ENCODE measurements around the gene TGFA.

The TGFA gene

DNA sequence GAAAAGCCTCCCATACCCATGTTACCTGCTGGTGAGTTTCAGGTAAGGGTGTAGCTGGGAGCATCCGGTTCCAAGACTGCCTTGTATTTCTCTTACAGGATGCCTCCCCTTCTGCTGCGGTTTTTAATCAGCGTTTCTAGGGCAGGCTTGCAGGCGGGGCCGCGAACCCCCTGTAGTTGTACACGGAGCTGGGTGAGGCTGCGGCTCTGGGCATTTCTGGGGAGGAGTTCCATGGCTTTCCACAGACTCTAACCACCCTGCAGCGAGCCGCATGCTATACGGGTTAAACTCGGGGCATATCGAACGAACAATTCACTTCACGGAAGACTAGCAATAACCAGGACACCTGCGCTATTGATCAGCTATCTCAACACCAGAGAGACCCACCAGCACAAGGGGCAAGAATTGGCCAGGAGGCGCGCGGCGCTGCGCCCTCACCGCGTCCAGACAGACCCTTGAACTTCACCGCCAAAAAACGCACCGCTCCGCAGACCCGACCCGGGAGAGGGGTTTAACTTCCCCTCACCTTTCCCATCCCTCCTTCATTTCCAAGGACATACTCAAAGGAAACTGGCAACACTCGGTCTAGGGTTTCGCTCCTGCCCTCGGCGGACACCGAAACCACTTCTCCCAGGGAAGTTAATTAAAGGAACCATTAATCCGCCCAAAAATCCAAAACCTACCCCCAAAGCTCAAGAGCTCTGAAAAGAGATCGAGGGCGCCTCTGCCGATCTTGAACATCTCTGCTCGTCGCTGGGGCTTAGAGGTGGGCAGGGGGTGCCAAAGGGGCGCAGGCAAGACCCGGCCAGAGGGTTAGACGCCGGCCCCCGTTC lies 909 bp downstream of the TGFA start:
- no peak for DNase-seq

DNA sequence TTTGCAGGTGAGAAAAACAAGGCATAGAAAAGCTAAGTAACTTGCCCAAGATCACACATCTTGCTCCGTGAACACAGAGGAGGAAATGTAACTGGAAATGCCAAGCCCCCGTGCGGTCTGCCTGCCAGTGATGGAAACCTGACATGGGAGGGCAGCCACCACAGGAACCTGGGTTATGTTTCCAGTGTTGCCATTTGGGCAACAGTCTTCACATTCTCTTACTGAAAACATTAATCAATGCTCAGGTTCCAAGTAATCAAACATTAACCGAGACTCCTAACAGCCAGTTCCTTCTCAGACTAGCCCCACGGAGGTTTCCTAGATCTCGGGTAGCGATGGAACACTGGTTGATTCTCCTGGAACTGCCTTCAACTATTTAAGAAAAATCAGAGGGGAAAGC lies 2.5 kb downstream of the TGFA start:
- no peak for DNase-seq

DNA sequence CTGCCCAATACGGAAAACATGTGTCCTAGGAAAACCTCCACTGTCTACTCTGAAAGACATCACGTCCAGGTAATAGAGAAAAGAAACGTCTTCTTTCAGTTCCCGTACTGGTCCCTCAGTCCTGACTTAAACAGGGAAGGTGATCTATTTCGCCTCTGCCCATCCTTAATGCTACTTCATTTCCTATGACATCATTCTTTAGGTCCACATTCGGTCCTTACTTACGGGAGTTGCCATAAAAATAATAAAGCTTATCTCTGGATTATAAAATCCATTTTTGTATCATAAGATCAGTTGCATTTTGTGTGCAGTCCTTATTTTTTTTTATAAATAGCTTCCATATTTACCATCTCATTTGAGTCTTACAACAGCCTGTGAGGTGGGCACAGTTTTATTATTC lies 3.7 kb downstream of the TGFA start:
- DNase-seq = no peak

- no peak for DNase-seq
Observed at GRCh38 chr2:70549064-70549710, 4.4 kb downstream of the TGFA start.

DNA sequence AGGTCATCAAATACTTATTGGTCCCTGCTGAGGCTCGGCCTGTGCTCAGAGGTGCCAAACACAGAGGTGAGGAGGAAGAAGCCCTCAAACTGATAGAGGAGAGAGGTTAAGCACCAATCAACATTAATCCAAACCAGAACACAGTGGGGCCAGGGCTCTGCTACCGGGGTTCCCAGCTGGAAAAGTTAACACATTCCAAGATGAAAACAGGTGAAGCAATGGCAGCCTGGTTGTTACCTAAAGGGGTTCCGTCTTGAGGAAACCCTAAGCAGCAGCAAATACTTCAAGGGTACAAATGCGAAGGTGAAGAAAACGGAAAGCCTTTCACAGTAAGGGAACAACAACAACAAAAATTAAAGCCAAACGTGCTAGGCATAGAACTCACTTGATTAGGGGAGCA lies 5.4 kb downstream of the TGFA start:
- no peak for DNase-seq

GRCh38 chr2:70546885-70547284 lies 6.7 kb downstream of the TGFA start:
- no peak for DNase-seq

GRCh38 chr2:70546376-70546775 lies 7.2 kb downstream of the TGFA start:
- no peak for DNase-seq

DNA sequence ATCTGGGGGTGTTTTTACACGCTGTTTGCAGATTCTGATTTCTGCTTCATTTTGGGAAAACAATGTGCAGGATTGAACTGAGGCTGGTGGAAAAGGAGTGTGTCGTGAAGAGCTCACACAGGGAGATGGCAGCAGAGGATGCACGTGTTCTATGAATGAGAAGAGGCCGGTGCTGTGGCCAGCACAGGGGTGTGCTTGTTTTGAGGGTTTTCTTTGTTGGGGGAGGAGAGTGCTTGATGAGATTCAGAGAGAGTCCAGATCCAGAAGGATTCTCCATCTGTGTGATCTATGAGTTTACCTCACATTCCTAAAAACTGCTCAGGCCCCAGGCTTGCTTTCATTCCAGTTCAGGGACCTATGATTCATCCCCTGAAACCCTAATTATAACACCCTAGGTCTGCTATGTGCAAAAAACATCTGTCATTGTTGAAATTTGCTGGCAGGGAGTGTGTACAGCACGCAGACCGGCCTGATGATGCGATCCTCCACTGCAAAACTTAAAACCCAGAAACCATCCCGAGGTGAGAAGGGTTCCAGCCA lies 12.1 kb downstream of the TGFA start:
- DNase-seq = no peak

DNA sequence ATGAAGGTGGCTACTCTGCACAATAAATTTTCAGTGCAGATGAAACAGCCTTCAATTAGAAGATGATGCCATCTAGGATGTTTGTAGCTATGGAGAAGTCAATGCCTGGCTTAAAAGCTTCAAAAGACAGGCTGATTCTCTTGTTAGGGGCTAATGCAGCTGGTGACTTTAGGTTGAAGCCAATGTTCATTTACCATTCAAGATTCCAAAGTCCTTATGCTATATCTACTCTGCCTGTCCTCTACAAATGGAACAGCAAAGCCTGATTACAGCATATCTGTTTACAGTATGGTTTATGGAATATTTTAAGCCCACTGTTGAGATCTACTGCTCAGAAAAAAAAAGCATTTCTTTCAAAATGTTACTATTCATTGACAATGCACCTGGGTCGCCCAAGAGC lies 15.8 kb downstream of the TGFA start:
- DNase-seq = no peak

GRCh38 chr2:70536517-70537055 lies 17.0 kb downstream of the TGFA start:
- no peak for DNase-seq

GRCh38 chr2:70535573-70535972 lies 18.1 kb downstream of the TGFA start:
- DNase-seq = no peak

- DNase-seq = no peak
Observed at GRCh38 chr2:70534183-70534836, 19.3 kb downstream of the TGFA start.

- no peak for DNase-seq
Observed at GRCh38 chr2:70532244-70532935, 21.2 kb downstream of the TGFA start.

GRCh38 chr2:70531419-70532086 lies 22.1 kb downstream of the TGFA start:
- no peak for DNase-seq

DNA sequence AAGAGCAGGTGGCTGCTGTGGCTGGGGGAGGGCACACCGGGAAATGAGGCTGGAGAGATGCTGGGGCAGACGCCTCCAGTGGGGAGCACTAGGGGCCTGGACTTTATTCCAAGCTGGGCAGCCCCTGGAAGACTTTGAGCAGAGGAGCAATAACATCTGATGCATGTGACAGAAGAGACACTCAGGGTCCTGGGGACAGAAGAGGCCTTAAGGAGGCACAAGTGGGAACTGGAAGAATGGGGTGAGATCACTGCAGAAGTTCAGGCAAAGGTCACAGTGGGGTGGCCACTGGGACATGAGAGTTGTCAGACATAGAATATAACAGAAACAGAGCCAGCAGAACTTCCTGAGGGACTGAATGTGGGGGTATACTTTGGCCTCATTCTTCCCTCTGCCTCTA lies 24.0 kb downstream of the TGFA start:
- DNase-seq = no peak

- no peak for DNase-seq
Observed at GRCh38 chr2:70528929-70529328, 24.7 kb downstream of the TGFA start.

GRCh38 chr2:70528276-70528675 lies 25.4 kb downstream of the TGFA start:
- no peak for DNase-seq

- DNase-seq = no peak
Observed at GRCh38 chr2:70527447-70528080, 26.1 kb downstream of the TGFA start.

- no peak for DNase-seq
Observed at GRCh38 chr2:70526126-70526525, 27.5 kb downstream of the TGFA start.

GRCh38 chr2:70525032-70525431 lies 28.6 kb downstream of the TGFA start:
- DNase-seq = no peak
